22Rv1 (cell line): ENCODE results near the gene MTG2.

ENCODE experiments used
- ZFX ChIP-seq: fragments of 450-650 bp; IDR thresholded peaks from 2 replicates; pipeline ENCODE4 v1.6.1; 2017; ENCODE audit warnings: antibody characterized with exemption, borderline replicate concordance
- TF ChIP-seq, protein P1 (sequence below): fragments of 450-650 bp; IDR thresholded peaks from 2 replicates; pipeline ENCODE4 v1.5.1; 2017; ENCODE audit warnings: mild to moderate bottlenecking

DNA sequence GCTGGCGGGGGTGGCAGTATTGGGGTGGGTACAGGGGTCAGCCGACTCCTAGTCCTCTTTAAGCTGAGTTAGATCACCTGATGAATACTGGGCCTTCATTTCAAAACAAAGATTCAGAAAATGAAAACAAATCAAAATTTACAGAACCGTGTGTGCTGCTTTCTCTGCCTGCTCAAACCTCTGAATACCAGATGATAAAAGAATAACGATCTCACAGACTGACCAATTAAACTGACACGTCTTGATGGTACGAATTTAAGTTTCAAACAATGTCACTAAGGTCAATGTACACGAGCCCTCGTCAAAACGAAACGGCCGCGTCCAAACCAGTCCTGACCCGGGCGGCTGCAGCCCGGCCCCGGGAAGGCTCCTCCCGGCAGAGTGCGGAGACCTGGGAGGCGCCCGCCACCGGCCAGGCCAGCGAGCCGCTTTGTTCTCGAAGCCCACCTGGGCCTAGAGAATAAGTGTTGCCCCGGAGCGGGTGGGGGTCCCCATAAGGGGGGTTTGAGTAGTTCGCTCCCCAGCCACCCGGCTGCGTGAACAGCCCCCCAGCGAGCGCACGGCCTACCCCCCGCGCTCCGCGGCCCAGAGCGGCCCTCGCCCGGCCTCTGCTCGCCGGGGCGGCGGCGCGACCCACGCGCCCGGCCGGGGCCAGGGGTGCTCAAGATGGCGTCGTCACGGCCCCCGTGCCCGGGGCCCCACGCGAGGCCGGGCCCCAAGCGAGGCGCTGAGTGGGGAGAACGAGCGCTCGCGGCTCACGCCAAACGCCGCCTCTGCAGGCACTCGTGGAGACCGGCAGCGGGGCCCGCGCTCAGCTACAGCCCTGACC, 40.4 kb upstream of the MTG2 start:
- TF ChIP-seq, protein P1, sequence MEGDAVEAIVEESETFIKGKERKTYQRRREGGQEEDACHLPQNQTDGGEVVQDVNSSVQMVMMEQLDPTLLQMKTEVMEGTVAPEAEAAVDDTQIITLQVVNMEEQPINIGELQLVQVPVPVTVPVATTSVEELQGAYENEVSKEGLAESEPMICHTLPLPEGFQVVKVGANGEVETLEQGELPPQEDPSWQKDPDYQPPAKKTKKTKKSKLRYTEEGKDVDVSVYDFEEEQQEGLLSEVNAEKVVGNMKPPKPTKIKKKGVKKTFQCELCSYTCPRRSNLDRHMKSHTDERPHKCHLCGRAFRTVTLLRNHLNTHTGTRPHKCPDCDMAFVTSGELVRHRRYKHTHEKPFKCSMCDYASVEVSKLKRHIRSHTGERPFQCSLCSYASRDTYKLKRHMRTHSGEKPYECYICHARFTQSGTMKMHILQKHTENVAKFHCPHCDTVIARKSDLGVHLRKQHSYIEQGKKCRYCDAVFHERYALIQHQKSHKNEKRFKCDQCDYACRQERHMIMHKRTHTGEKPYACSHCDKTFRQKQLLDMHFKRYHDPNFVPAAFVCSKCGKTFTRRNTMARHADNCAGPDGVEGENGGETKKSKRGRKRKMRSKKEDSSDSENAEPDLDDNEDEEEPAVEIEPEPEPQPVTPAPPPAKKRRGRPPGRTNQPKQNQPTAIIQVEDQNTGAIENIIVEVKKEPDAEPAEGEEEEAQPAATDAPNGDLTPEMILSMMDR: no peak
- TF ChIP-seq ZFX: no peak
